ENCODE measurements around the gene HAVCR1.
A peak's percentile ranks its signal among the peaks of the same experiment; 100 is the strongest.
"Not testable (repeated sequence)": the region's sequence is repeated elsewhere in the genome, so short reads cannot be mapped to it uniquely, and the experiment has no call there.

The HAVCR1 gene

GRCh38 chr5:157033071-157033583 is 25.8 kb downstream of the HAVCR1 start:
- no peak for DNase-seq (ENCODE audit: low read depth)
- no peak overlapping the region for H3K4me3 ChIP-seq (replicated peaks; ENCODE audit: low read depth, low read length)
- TF ChIP-seq, protein P1, sequence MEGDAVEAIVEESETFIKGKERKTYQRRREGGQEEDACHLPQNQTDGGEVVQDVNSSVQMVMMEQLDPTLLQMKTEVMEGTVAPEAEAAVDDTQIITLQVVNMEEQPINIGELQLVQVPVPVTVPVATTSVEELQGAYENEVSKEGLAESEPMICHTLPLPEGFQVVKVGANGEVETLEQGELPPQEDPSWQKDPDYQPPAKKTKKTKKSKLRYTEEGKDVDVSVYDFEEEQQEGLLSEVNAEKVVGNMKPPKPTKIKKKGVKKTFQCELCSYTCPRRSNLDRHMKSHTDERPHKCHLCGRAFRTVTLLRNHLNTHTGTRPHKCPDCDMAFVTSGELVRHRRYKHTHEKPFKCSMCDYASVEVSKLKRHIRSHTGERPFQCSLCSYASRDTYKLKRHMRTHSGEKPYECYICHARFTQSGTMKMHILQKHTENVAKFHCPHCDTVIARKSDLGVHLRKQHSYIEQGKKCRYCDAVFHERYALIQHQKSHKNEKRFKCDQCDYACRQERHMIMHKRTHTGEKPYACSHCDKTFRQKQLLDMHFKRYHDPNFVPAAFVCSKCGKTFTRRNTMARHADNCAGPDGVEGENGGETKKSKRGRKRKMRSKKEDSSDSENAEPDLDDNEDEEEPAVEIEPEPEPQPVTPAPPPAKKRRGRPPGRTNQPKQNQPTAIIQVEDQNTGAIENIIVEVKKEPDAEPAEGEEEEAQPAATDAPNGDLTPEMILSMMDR (IDR thresholded peaks at IDR 0.05; ENCODE audit: low read length, missing control alignments) = no peak

- no peak for DNase-seq (ENCODE audit: low read depth)
- TF ChIP-seq, protein P1 (IDR thresholded peaks at IDR 0.05; ENCODE audit: low read length, missing control alignments) = no peak
- no peak overlapping the region for H3K4me3 ChIP-seq (replicated peaks; ENCODE audit: low read depth, low read length)
These were observed 28.2 kb downstream of the HAVCR1 start for GRCh38 chr5:157030692-157031091.

DNA sequence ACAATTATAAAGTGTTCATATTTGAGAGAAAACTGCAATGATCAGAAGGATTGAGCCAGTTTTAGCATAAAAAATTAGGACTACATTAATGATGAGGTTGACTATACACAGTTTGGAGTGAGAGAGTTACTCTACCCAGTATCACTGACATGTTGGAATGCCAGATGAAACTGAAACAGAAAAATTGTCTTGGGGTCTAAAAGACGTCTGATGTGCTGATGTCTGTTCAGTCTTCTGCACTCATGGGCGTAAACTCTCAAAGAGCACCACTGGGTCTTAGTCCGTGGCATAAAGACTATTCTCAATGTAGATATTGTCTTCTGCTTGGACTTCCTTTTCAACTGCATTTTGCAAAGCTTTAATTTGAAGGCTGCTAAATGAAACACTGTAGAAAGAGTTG is 29.5 kb downstream of the HAVCR1 start:
- DNase-seq (ENCODE audit: low read depth) = no peak
- TF ChIP-seq, protein P1 (IDR thresholded peaks at IDR 0.05; ENCODE audit: low read length, missing control alignments) = no peak
- no peak overlapping the region for H3K4me3 ChIP-seq (replicated peaks; ENCODE audit: low read depth, low read length)

DNA sequence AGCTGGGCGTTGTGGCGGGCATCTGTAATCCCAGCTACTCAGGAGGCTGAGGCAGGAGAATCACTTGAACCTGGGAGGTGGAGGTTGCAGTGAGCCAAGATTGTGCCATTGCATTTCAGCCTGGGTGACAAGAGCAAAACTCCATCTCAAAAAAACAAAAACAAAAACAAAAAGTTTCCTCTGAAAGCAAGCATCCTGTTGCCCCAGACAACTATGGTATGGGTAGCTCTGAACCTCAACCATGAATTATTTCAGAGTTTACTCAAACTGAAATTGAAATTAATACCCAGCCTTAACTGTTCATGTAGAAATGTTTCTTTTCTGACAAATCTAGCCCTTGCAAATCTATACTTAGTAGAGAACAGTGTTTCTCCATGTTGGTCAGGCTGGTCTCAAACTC is 31.3 kb downstream of the HAVCR1 start:
- not testable (repeated sequence) for DNase-seq (ENCODE audit: low read depth)

GRCh38 chr5:157026789-157027424 is 32.0 kb downstream of the HAVCR1 start:
- TF ChIP-seq, protein P1 (IDR thresholded peaks at IDR 0.05; ENCODE audit: low read length, missing control alignments) = peak; percentile 8
- H3K4me3 ChIP-seq (replicated peaks; ENCODE audit: low read depth, low read length) = no peak overlapping the region
- no peak for DNase-seq (ENCODE audit: low read depth)

More for the DNA sequence above, 31.3 kb downstream of the HAVCR1 start:
- H3K4me3 ChIP-seq (replicated peaks; ENCODE audit: low read depth, low read length) = not testable (repeated sequence)

- H3K4me3 ChIP-seq (replicated peaks; ENCODE audit: low read depth, low read length) = no peak overlapping the region
- DNase-seq (ENCODE audit: low read depth) = no peak
- TF ChIP-seq, protein P1 (IDR thresholded peaks at IDR 0.05; ENCODE audit: low read length, missing control alignments) = no peak
These were observed 33.7 kb downstream of the HAVCR1 start for GRCh38 chr5:157025093-157025698.

DNA sequence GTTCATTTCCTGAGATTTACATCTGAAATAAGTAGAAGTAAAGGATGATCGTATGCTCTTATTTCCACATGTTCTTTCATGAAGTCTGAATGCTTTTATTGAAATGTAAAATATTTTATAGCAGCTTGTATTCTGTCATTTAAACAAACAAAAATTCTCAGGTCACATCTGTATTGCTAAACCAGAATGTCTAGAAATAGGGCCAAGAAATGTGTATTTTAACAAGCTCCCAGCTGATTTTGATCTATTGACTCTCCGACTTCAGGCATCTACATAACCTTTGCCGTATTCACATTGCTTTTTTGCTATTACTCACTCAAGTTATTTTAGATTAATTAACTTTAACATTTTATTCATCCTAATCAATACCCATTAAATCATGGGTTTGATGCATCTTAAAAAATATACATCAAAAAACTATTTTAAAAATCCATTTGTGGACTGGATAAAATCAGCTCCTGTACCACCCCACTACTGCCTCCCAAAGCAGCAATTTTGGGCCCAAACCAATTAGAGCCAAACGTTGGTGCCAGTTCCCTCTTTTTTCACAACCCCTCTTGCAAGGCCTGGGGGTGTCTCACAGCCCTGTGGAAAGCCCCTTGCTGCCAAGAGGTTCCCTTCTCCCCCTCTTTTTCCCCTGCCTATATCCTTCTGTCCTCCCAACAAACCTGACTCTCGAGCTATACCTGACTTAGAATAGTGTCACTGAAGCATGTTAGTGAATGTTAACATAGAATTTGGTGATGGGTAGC is 34.5 kb downstream of the HAVCR1 start:
- H3K4me3 ChIP-seq (replicated peaks; ENCODE audit: low read depth, low read length) = no peak overlapping the region
- no peak for DNase-seq (ENCODE audit: low read depth)
- TF ChIP-seq, protein P1 (IDR thresholded peaks at IDR 0.05; ENCODE audit: low read length, missing control alignments) = no peak

Data from fibroblast of pulmonary artery (primary cell).